IMR-90 (cell line): ENCODE data around the gene MB. TPM values are rescaled to one million over a fixed set of nuclear protein-coding genes. Genes with fewer than 3 reads are reported as not detected.

ENCODE experiments used
- ATAC-seq: fragments of 200-7000 bp; cut with Tn5 transposase; 2 replicates; pipeline ENCODE4 v1.9.1; 2020; ENCODE audit warnings: low read depth, mild to moderate bottlenecking, moderate library complexity
- BruUV-seq: library from RNA; stranded (reverse); fragments of 400-500 nt; replicated peaks from 2 replicates; lab custom pipeline; 2021; lab: Mats Ljungman, UMichigan
- CTCF ChIA-PET: fragments of 300-600 bp; formaldehyde crosslinking; extraction: SDS; loops from one replicate; lab custom pipeline; 2021; ENCODE audit warnings: antibody characterized with exemption; lab: Yijun Ruan, JAX
- POLR2A ChIA-PET: fragments of 300-600 bp; sonication (Branson Sonifier 250); formaldehyde crosslinking; loops from one replicate; lab custom pipeline; 2022; ENCODE audit warnings: antibody characterized with exemption; ENCODE audit not compliant: unreplicated experiment; lab: Charles Lee
- DNase-seq: peaks from one replicate; pipeline ENCODE4 v3.0.0; 2013
- H2AFZ ChIP-seq: replicated peaks from 2 replicates; pipeline ENCODE3; 2013; ENCODE audit warnings: low read length, mild to moderate bottlenecking; ENCODE audit not compliant: poor library complexity
- H2AK5ac ChIP-seq: 2 replicates; pipeline ENCODE4 v1.6.1; 2013; ENCODE audit warnings: low read depth, low read length, inconsistent platforms
- H2AK9ac ChIP-seq: replicated peaks from 2 replicates; pipeline ENCODE3; 2013; ENCODE audit warnings: mild to moderate bottlenecking, low read depth, low read length, moderate library complexity; ENCODE audit not compliant: poor library complexity
- H2BK120ac ChIP-seq: 2 replicates; pipeline ENCODE4 v1.6.1; 2013; ENCODE audit warnings: low read depth, low read length, inconsistent platforms
- H2BK15ac ChIP-seq: 3 replicates; pipeline ENCODE4 v1.6.1; 2013; ENCODE audit warnings: low read depth, low read length, inconsistent platforms
- H2BK20ac ChIP-seq: 2 replicates; pipeline ENCODE4 v1.6.1; 2013; ENCODE audit warnings: low read depth, mild to moderate bottlenecking, inconsistent platforms, low read length, moderate library complexity
- H2BK5ac ChIP-seq: 2 replicates; pipeline ENCODE4 v1.6.1; 2013; ENCODE audit warnings: mild to moderate bottlenecking, low read depth, low read length, inconsistent platforms; ENCODE audit not compliant: poor library complexity, severe bottlenecking
- H3K14ac ChIP-seq: replicated peaks from 2 replicates; pipeline ENCODE4 v1.6.1; 2013; ENCODE audit warnings: low read depth, low read length, inconsistent platforms
- H3K18ac ChIP-seq: 2 replicates; pipeline ENCODE4 v1.6.1; 2013; ENCODE audit warnings: low read depth, low read length, control low read depth
- H3K23ac ChIP-seq: 2 replicates; pipeline ENCODE4 v1.6.1; 2013; ENCODE audit warnings: low read depth, low read length, inconsistent platforms
- H3K27ac ChIP-seq: 2 replicates; pipeline ENCODE4 v1.5.1; 2013; ENCODE audit warnings: mild to moderate bottlenecking, control low read depth, low read length; ENCODE audit not compliant: insufficient read depth
- H3K27me3 ChIP-seq: 2 replicates; pipeline ENCODE4 v1.6.1; 2013; ENCODE audit warnings: low read length; ENCODE audit not compliant: control insufficient read depth, insufficient read depth
- H3K36me3 ChIP-seq: 2 replicates; pipeline ENCODE4 v1.6.1; 2013; ENCODE audit warnings: low read length, mixed read lengths; ENCODE audit not compliant: control insufficient read depth, insufficient read depth
- H3K4ac ChIP-seq: 2 replicates; pipeline ENCODE4 v1.6.1; 2013; ENCODE audit warnings: low read depth, low read length, inconsistent platforms
- H3K4me1 ChIP-seq: 2 replicates; pipeline ENCODE4 v1.6.1; 2013; ENCODE audit warnings: low read length, mixed read lengths; ENCODE audit not compliant: control insufficient read depth, insufficient read depth
- H3K4me2 ChIP-seq: 2 replicates; pipeline ENCODE4 v1.6.1; 2013; ENCODE audit warnings: low read depth, mild to moderate bottlenecking, control low read depth, low read length, moderate library complexity
- H3K4me3 ChIP-seq: 2 replicates; pipeline ENCODE4 v1.5.1; 2013; ENCODE audit warnings: low read depth, mild to moderate bottlenecking, control low read depth, low read length, moderate library complexity; ENCODE audit not compliant: insufficient read depth
- H3K56ac ChIP-seq: 2 replicates; pipeline ENCODE4 v1.6.1; 2013; ENCODE audit warnings: low read length, inconsistent platforms; ENCODE audit not compliant: insufficient read depth; ENCODE audit errors: extremely low read depth
- H3K79me1 ChIP-seq, 2 experiments: 2 replicates each; pipeline ENCODE4 v1.6.1; 2013; ENCODE audit warnings: low read length in 2 of 2, inconsistent platforms in 1 of 2, low read depth in 1 of 2
- H3K9ac ChIP-seq: 2 replicates; pipeline ENCODE4 v1.6.1; 2013; ENCODE audit warnings: low read depth, low read length, control low read depth
- H3K9me1 ChIP-seq: 2 replicates; pipeline ENCODE4 v1.6.1; 2013; ENCODE audit warnings: low read length, inconsistent platforms; ENCODE audit not compliant: insufficient read depth
- H3K9me3 ChIP-seq: 2 replicates; pipeline ENCODE4 v1.6.1; 2013; ENCODE audit warnings: low read length; ENCODE audit not compliant: control insufficient read depth, insufficient read depth
- H4K20me1 ChIP-seq: 2 replicates; pipeline ENCODE4 v1.6.1; 2013; ENCODE audit warnings: low read length, inconsistent platforms; ENCODE audit not compliant: insufficient read depth
- H4K5ac ChIP-seq: 2 replicates; pipeline ENCODE4 v1.6.1; 2013; ENCODE audit warnings: mild to moderate bottlenecking, low read depth, low read length, control low read depth
- H4K8ac ChIP-seq, 2 experiments: 2 replicates each; pipeline ENCODE4 v1.6.1; 2013; ENCODE audit warnings: low read depth in 2 of 2, low read length in 2 of 2, control low read depth in 1 of 2, inconsistent platforms in 1 of 2
- H4K91ac ChIP-seq: 2 replicates; pipeline ENCODE4 v1.6.1; 2013; ENCODE audit warnings: low read depth, low read length, inconsistent platforms; ENCODE audit not compliant: insufficient read depth
- BHLHE40 ChIP-seq: fragments of 150-350 bp; IDR thresholded peaks from 2 replicates; pipeline ENCODE4 v1.6.1; 2016; ENCODE audit warnings: mild to moderate bottlenecking, low read depth, low read length
- CEBPB ChIP-seq: IDR thresholded peaks from 2 replicates; pipeline ENCODE4 v1.6.1; 2012; ENCODE audit warnings: low read depth, low read length, improper control_type of control experiment
- CHD1 ChIP-seq: IDR thresholded peaks from 2 replicates; pipeline ENCODE4 v1.6.1; 2012; ENCODE audit warnings: low read depth, low read length, improper control_type of control experiment
- FOS ChIP-seq: fragments of 150-350 bp; IDR thresholded peaks from 2 replicates; pipeline ENCODE4 v1.6.1; 2016; ENCODE audit warnings: low read depth, low read length
- MAFK ChIP-seq: IDR thresholded peaks from 2 replicates; pipeline ENCODE4 v1.6.1; 2012; ENCODE audit warnings: low read depth, low read length, improper control_type of control experiment
- MAZ ChIP-seq: IDR thresholded peaks from 2 replicates; pipeline ENCODE4 v1.6.1; 2012; ENCODE audit warnings: low read depth, mild to moderate bottlenecking, low read length, improper control_type of control experiment, moderate library complexity, borderline replicate concordance
- MXI1 ChIP-seq: IDR thresholded peaks from 2 replicates; pipeline ENCODE4 v1.6.1; 2012; ENCODE audit warnings: low read depth, mild to moderate bottlenecking, low read length, moderate library complexity, borderline replicate concordance
- NFE2L2 ChIP-seq: fragments of 150-350 bp; IDR thresholded peaks from 2 replicates; pipeline ENCODE4 v1.6.1; 2016; ENCODE audit warnings: low read depth, mild to moderate bottlenecking, low read length
- POLR2A ChIP-seq: IDR thresholded peaks from 2 replicates; pipeline ENCODE4 v1.6.1; 2012; ENCODE audit warnings: mild to moderate bottlenecking, low read depth, low read length
- RAD21 ChIP-seq: IDR thresholded peaks from 2 replicates; pipeline ENCODE4 v1.6.1; 2012; ENCODE audit warnings: low read length, improper control_type of control experiment
- RCOR1 ChIP-seq: IDR thresholded peaks from 2 replicates; pipeline ENCODE4 v1.6.1; 2012; ENCODE audit warnings: mild to moderate bottlenecking, low read length, improper control_type of control experiment; ENCODE audit not compliant: insufficient replicate concordance
- RFX5 ChIP-seq: IDR thresholded peaks from 2 replicates; pipeline ENCODE4 v1.8.0; 2012; ENCODE audit warnings: low read depth, mild to moderate bottlenecking, low read length, moderate library complexity
- SMC3 ChIP-seq: fragments of 150-350 bp; IDR thresholded peaks from 2 replicates; pipeline ENCODE4 v1.6.1; 2016; ENCODE audit warnings: low read depth, mild to moderate bottlenecking, antibody characterized with exemption, low read length, moderate library complexity
- WGBS, 2 experiments: methylation state at CpG; one replicate each; pipeline versions ENCODE4 v1.1.5 to v1.1.7; 2013; ENCODE audit warnings: missing lambda C conversion rate in 2 of 2; ENCODE audit not compliant: insufficient read length in 1 of 2; ENCODE audit errors: extremely low coverage in 2 of 2; 5-methylcytosine and 5-hydroxymethylcytosine counted together
- dilution Hi-C: fragments of 300-500 bp; cut with HindIII; formaldehyde crosslinking; loops from one replicate; pipeline ENCODE4 v1.14.3; 2018; ENCODE audit warnings: low sequenced_read_pairs; ENCODE audit not compliant: unreplicated experiment
- in situ Hi-C: fragments of 300-500 bp; cut with MboI; formaldehyde crosslinking; loops from 3 replicates; pipeline ENCODE4 v1.14.3; 2019; ENCODE audit warnings: low sequenced_read_pairs, inconsistent platforms, mixed read lengths
- intact Hi-C: fragments of 100-400 bp; cut with micrococcal nuclease; formaldehyde crosslinking; loops from 2 replicates; pipeline ENCODE4 v1.10.0; 2022
- polyA plus RNA-seq, 3 experiments: library from polyadenylated mRNA; depleted of rRNA; stranded (reverse); fragments of >200 nt; gene quantifications; 2 replicates each; pipeline ENCODE4 v1.2.3, GENCODE V29; 2012; ENCODE audit warnings: low replicate concordance in 1 of 3
- total RNA-seq: library from RNA; depleted of rRNA; stranded (reverse); fragments of >200 nt; gene quantifications from 2 replicates; pipeline ENCODE4 v1.2.3, GENCODE V29; 2012
- TF ChIP-seq, protein P1 (sequence below): fragments of 150-350 bp; IDR thresholded peaks from 2 replicates; pipeline ENCODE4 v1.6.1; 2016; ENCODE audit warnings: low read depth, mild to moderate bottlenecking, low read length, moderate library complexity, borderline replicate concordance
- TF ChIP-seq, protein P2 (sequence below): conservative IDR thresholded peaks from 2 replicates; pipeline ENCODE4 v1.5.1; 2012; ENCODE audit warnings: mild to moderate bottlenecking, low read depth, low read length, improper control_type of control experiment
- TF ChIP-seq, protein P3 (sequence below): fragments of 150-350 bp; IDR thresholded peaks from 2 replicates; pipeline ENCODE4 v1.6.1; 2017; ENCODE audit warnings: mild to moderate bottlenecking, antibody characterized with exemption, low read length, low read depth

Gene MB
- total and polyA plus RNA-seq, 2 of the 4 experiments (the other 2 are of a cell fraction) = not detected

DNA sequence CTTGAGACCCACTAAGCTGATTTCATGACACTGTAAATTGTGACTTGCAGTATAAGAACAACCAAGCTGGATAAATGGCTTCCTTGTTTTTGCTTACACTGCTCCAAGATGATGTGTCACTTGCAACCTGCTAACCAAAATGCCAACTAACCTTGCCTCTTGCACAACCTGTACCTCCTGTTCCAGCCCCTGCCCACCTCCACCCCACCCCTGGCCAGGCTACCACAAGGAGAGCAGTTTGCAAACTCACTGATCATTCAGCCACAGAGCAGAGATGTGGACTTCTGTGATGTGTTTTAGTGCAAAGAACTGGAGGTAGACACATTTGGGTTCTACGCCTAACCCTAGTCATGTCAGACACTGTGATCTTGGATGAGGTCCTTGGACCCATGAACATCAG is 26.9 kb upstream of the MB start:
- Histone ChIP-seq H3K9me1 (peaks cover 14% of the 10 kb centered on the region), H4K8ac (no peak overlapping the region), H3K27me3 (no peaks in the 10 kb centered on the region), H3K23ac (no peak overlapping the region), H2BK15ac (no peak overlapping the region), H3K56ac (no peak overlapping the region), H3K36me3 (no peaks in the 10 kb centered on the region), H3K9me3 (no peaks in the 10 kb centered on the region), H2AK9ac (no peak overlapping the region), H3K4me2 (no peak overlapping the region), H3K9ac (no peak overlapping the region), H4K5ac (no peak overlapping the region), H3K14ac (0 out of 2 replicates have a peak overlapping the region, but pooled peaks have one; percentile 15), H2BK120ac (no peak overlapping the region), H4K91ac (no peak overlapping the region), H2BK20ac (no peak overlapping the region), H2AFZ (no peak overlapping the region), H2BK5ac (no peak overlapping the region), H3K4me1 (peaks cover 15% of the 10 kb centered on the region), H3K27ac (no peak overlapping the region), H3K4me3 (no peak overlapping the region), H4K20me1 (no peaks in the 10 kb centered on the region), H3K4ac (no peak overlapping the region), H2AK5ac (no peak overlapping the region), H3K18ac (no peak overlapping the region), H3K79me1 (peaks cover 0 to 11% of the 10 kb centered on the region in 2 experiments; a peak in 3 of 4 replicates)
- BruUV-seq = no TSS peak
- no peak for DNase-seq
- ChIA-PET POLR2A (no interaction called here), CTCF (no interaction called here)
- ATAC-seq = no peak
- WGBS, 2 experiments = 100% methylated on average over 1 of the region's 1 CpG; no CpG with 5 or more reads in 1 of the 2 experiments
- dilution Hi-C loops (no loop called here), intact Hi-C loops (no loop called here), in situ Hi-C loops (no loop called here)
- TF ChIP-seq MAFK (no peak), CEBPB (no peak), CHD1 (no peak), SMC3 (no peak), RFX5 (no peak), MAZ (no peak), MXI1 (no peak), RAD21 (no peak), RCOR1 (no peak), NFE2L2 (no peak), BHLHE40 (no peak), FOS (no peak), POLR2A (no peak)
- TF ChIP-seq, protein P1, sequence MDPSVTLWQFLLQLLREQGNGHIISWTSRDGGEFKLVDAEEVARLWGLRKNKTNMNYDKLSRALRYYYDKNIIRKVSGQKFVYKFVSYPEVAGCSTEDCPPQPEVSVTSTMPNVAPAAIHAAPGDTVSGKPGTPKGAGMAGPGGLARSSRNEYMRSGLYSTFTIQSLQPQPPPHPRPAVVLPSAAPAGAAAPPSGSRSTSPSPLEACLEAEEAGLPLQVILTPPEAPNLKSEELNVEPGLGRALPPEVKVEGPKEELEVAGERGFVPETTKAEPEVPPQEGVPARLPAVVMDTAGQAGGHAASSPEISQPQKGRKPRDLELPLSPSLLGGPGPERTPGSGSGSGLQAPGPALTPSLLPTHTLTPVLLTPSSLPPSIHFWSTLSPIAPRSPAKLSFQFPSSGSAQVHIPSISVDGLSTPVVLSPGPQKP = no peak
- TF ChIP-seq, protein P2, sequence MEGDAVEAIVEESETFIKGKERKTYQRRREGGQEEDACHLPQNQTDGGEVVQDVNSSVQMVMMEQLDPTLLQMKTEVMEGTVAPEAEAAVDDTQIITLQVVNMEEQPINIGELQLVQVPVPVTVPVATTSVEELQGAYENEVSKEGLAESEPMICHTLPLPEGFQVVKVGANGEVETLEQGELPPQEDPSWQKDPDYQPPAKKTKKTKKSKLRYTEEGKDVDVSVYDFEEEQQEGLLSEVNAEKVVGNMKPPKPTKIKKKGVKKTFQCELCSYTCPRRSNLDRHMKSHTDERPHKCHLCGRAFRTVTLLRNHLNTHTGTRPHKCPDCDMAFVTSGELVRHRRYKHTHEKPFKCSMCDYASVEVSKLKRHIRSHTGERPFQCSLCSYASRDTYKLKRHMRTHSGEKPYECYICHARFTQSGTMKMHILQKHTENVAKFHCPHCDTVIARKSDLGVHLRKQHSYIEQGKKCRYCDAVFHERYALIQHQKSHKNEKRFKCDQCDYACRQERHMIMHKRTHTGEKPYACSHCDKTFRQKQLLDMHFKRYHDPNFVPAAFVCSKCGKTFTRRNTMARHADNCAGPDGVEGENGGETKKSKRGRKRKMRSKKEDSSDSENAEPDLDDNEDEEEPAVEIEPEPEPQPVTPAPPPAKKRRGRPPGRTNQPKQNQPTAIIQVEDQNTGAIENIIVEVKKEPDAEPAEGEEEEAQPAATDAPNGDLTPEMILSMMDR = no peak
- TF ChIP-seq, protein P3, sequence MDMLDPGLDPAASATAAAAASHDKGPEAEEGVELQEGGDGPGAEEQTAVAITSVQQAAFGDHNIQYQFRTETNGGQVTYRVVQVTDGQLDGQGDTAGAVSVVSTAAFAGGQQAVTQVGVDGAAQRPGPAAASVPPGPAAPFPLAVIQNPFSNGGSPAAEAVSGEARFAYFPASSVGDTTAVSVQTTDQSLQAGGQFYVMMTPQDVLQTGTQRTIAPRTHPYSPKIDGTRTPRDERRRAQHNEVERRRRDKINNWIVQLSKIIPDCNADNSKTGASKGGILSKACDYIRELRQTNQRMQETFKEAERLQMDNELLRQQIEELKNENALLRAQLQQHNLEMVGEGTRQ = no peak
